ENCODE data around the gene NKX3-2. TPM values are rescaled to one million over a fixed set of nuclear protein-coding genes. Genes with fewer than 3 reads are reported as not detected.

The NKX3-2 gene
- total and polyA plus RNA-seq, 12 donors, result 0.06 to 0.50 (median 0.24) TPM; not detected in 5

GRCh38 chr4:13509442-13509841 is 34.9 kb downstream of the NKX3-2 start:
- WGBS, 4 donors, result 74 to 83% (median 83%) methylated on average over 1 of the region's 1 CpG; no CpG with 5 or more reads in 1 of the 4 donors
- Histone ChIP-seq H3K36me3 (replicated peaks in 1 of 2) (no peaks in the 10 kb centered on the region), H3K9me3 (replicated peaks in 1 of 3) (no peaks in the 10 kb centered on the region), H3K4me1 (replicated peaks in 1 of 2) (no peaks in the 10 kb centered on the region), H3K4me3 (no peak overlapping the region), H3K27me3 (peaks cover 5% of the 10 kb centered on the region), H3K27ac (no peak overlapping the region)
- DNase-seq, result no peak
- TF ChIP-seq POLR2A (IDR thresholded peaks at IDR 0.05), result no peak
- TF ChIP-seq CTCF (IDR thresholded peaks at IDR 0.05), result no peak
- intact Hi-C loops (cut with DNase I), result no loop called here

GRCh38 chr4:13504374-13504773 is 39.9 kb downstream of the NKX3-2 start:
- no peak overlapping the region for H3K27ac ChIP-seq
- no peaks in the 10 kb centered on the region for H3K4me1 ChIP-seq (replicated peaks in 1 of 2)
- H3K27me3 ChIP-seq, result peaks cover 9% of the 10 kb centered on the region
- no peak for TF ChIP-seq POLR2A (IDR thresholded peaks at IDR 0.05)
- no peak for TF ChIP-seq CTCF (IDR thresholded peaks at IDR 0.05)
- H3K36me3 ChIP-seq (replicated peaks in 1 of 2), result no peaks in the 10 kb centered on the region
- intact Hi-C loops (cut with DNase I), result no loop called here
- no peak overlapping the region for H3K4me3 ChIP-seq
- no peak for DNase-seq
- H3K9me3 ChIP-seq (replicated peaks in 1 of 3), result no peaks in the 10 kb centered on the region
- 92 to 97% (median 94%) methylated on average over 5 of the region's 5 CpGs for WGBS, 4 donors

- intact Hi-C loops (cut with DNase I), result no loop called here
- whole genome bisulfite sequencing, 4 donors, result 76 to 90% (median 83%) methylated on average over 1 of the region's 1 CpG
Observed at GRCh38 chr4:13498469-13498868, 45.8 kb downstream of the NKX3-2 start.

GRCh38 chr4:13496605-13497004 is 47.7 kb downstream of the NKX3-2 start:
- intact Hi-C loops (cut with DNase I), result no loop called here
- TF ChIP-seq POLR2A (IDR thresholded peaks at IDR 0.05) (no peak), CTCF (IDR thresholded peaks at IDR 0.05) (no peak)
- H3K4me1 ChIP-seq (replicated peaks in 1 of 2), result no peaks in the 10 kb centered on the region
- DNase-seq, result no peak
- no peaks in the 10 kb centered on the region for H3K9me3 ChIP-seq (replicated peaks in 1 of 3)
- H3K27ac ChIP-seq, result no peak overlapping the region
- 44 to 74% (median 65%) methylated on average over 2 of the region's 2 CpGs for WGBS, 4 donors
- H3K4me3 ChIP-seq, result no peak overlapping the region
- no peaks in the 10 kb centered on the region for H3K36me3 ChIP-seq (replicated peaks in 1 of 2)
- H3K27me3 ChIP-seq, result peaks cover 9% of the 10 kb centered on the region

More at GRCh38 chr4:13498469-13498868, 45.8 kb downstream of the NKX3-2 start:
- TF ChIP-seq CTCF (IDR thresholded peaks at IDR 0.05) (no peak), POLR2A (IDR thresholded peaks at IDR 0.05) (no peak)
- Histone ChIP-seq H3K27me3 (peaks cover 9% of the 10 kb centered on the region), H3K4me1 (replicated peaks in 1 of 2) (no peaks in the 10 kb centered on the region), H3K27ac (no peak overlapping the region), H3K36me3 (replicated peaks in 1 of 2) (no peaks in the 10 kb centered on the region), H3K9me3 (replicated peaks in 1 of 3) (no peaks in the 10 kb centered on the region), H3K4me3 (no peak overlapping the region)
- no peak for DNase-seq
